A673 (cell line): ENCODE data around the gene SLC17A2.

Experiments
- EZH2 ChIP-seq: fragments of 200-600 bp; sonication (generic); IDR thresholded peaks from 2 replicates; pipeline ENCODE4 v1.6.1; 2017; ENCODE audit warnings: borderline replicate concordance, low read depth, mild to moderate bottlenecking, mixed read lengths, antibody characterized with exemption, low read length; ENCODE audit not compliant: poor library complexity, severe bottlenecking
- TF ChIP-seq, protein P1 (sequence below): fragments of 300-800, 200-600 bp; sonication (generic); conservative IDR thresholded peaks from 2 replicates; pipeline ENCODE4 v1.5.1; 2017; ENCODE audit warnings: low read depth, mild to moderate bottlenecking, antibody characterized with exemption, low read length, moderate library complexity, mixed read lengths

DNA sequence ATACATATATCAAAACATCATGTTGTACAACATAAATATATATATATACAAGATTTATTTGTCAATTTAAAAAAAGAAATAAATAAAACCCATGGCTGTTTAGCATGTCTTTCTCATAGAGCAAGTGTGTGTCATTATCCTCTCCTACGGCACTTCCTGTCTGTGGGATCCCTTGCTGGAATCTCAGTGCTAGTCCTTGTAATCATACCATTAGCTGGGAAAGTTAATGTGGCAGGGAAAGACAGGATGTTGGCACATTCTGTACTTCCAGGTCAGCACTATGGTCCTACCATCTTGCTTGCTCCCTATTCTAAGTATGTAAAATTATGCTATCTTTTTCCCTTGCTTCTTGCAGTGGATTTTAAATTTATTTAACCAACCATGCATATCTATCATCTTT lies 47.0 kb downstream of the SLC17A2 start:
- TF ChIP-seq, protein P1, sequence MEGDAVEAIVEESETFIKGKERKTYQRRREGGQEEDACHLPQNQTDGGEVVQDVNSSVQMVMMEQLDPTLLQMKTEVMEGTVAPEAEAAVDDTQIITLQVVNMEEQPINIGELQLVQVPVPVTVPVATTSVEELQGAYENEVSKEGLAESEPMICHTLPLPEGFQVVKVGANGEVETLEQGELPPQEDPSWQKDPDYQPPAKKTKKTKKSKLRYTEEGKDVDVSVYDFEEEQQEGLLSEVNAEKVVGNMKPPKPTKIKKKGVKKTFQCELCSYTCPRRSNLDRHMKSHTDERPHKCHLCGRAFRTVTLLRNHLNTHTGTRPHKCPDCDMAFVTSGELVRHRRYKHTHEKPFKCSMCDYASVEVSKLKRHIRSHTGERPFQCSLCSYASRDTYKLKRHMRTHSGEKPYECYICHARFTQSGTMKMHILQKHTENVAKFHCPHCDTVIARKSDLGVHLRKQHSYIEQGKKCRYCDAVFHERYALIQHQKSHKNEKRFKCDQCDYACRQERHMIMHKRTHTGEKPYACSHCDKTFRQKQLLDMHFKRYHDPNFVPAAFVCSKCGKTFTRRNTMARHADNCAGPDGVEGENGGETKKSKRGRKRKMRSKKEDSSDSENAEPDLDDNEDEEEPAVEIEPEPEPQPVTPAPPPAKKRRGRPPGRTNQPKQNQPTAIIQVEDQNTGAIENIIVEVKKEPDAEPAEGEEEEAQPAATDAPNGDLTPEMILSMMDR: no peak
- no peak for TF ChIP-seq EZH2
